Measurements from ENCODE around the gene TGM6. TPM values are rescaled to one million over a fixed set of nuclear protein-coding genes. Genes with fewer than 3 reads are reported as not detected.

Gene TGM6
- total RNA-seq, 1 experiment from 2014 or later: not detected

DNA sequence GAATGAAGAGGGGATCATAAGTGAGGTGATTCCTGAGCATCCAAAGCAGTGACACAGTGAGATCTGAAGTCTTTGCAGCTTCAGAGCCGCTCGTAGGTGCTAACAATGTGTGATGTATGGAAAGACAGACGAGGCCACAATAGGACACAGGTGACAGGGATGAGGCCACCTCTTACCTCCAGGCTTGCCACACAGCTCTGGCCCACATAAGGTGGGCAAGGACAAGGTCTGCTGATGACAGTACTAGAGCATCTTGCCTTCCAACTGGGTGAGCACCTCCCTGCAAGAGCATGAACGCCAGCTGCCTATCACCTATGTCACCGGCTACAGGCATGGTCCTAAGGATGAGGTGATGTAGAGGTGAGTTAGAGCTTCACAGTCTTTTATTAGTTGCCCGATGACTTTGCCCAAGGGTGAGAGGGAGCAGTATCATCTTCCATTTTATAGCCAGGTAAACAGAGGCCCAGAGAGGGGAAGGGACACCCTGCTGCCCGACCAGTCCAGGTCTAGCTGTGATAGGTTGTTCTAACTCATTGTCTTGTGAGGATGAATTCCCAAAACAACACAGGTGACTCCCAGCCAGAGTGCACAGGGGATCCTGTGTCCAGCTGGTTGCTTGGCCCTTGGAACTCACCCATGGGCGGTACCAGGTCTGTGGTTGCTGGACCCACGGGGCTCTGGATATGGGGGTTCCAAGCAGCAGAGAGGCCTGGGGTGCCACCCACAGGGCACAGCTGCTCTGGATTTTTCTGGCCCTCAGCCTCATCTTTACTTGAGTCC lies 6.2 kb upstream of the TGM6 start:
- Histone ChIP-seq H3K4ac (ENCODE audit: low read depth, low read length) (no peak overlapping the region), H2BK120ac (ENCODE audit: low read depth, low read length, poor library complexity, severe bottlenecking) (no peak overlapping the region), H3K79me1 (ENCODE audit: insufficient read depth, low read depth, low read length, poor library complexity, severe bottlenecking) (no peaks in the 10 kb centered on the region), H2AFZ (ENCODE audit: low read length) (no peak overlapping the region), H2AK5ac (ENCODE audit: insufficient read length, low read length) (no peak overlapping the region), H3K56ac (ENCODE audit: insufficient read length, low read depth, low read length) (no peak overlapping the region), H3K79me2 (ENCODE audit: insufficient read depth, low read length) (no peaks in the 10 kb centered on the region), H4K5ac (ENCODE audit: insufficient read length, low read depth, low read length) (no peak overlapping the region), H3T11ph (ENCODE audit: low read length) (no peak overlapping the region), H3K14ac (ENCODE audit: insufficient read depth, low read length) (no peak overlapping the region), H2BK20ac (ENCODE audit: low read depth, low read length, poor library complexity, severe bottlenecking) (no peak overlapping the region), H4K8ac (replicated peaks; ENCODE audit: insufficient read length, low read depth, low read length) (no peak overlapping the region), H2BK15ac (ENCODE audit: low read depth, low read length) (no peak overlapping the region), H2BK12ac (ENCODE audit: insufficient read length, low read depth, low read length) (no peak overlapping the region), H4K91ac (ENCODE audit: insufficient read length, low read depth, low read length) (no peak overlapping the region), H3K9me3 (ENCODE audit: control insufficient read depth, low read depth, low read length) (no peaks in the 10 kb centered on the region), H3K4me2 (ENCODE audit: insufficient read depth, insufficient read length, low read length) (no peak overlapping the region), H3K27me3 (ENCODE audit: insufficient read depth, low read length) (no peaks in the 10 kb centered on the region), H3K4me1 (ENCODE audit: insufficient read depth, low read length) (0 out of 2 replicates have a peak, but pooled peaks cover under 1% of the 10 kb centered on the region), H3K27ac (ENCODE audit: insufficient read length, low read depth, low read length) (no peak overlapping the region), H4K20me1 (ENCODE audit: control insufficient read depth, insufficient read depth, insufficient read length) (no peaks in the 10 kb centered on the region), H3K18ac (ENCODE audit: insufficient read length, low read depth, low read length) (no peak overlapping the region), H3K23ac (ENCODE audit: insufficient read length, low read depth, low read length) (no peak overlapping the region), H3K9ac (ENCODE audit: extremely low read depth, insufficient read length, low read length) (no peak overlapping the region), H2BK5ac (ENCODE audit: insufficient read length, low read length) (no peak overlapping the region), H3K23me2 (ENCODE audit: insufficient read length, low read depth, low read length, poor library complexity, severe bottlenecking) (no peaks in the 10 kb centered on the region)
- Mint-ChIP-seq H3K4me1 (peaks cover 4 to 5% of the 10 kb centered on the region in 2 experiments), H3K9me3 (no peaks in the 10 kb centered on the region), H3K27me3 (ENCODE audit: low read depth) (peaks cover 6% of the 10 kb centered on the region), H3K27ac (peak overlapping the region in 1 of 3 experiments; percentile 50; a peak in 1 of 7 replicates), H3K36me3 (ENCODE audit: insufficient read depth in 1 of 3, low read depth in 3 of 3) (no peaks in the 10 kb centered on the region), H3K4me3 (no peak overlapping the region)
- WGBS (ENCODE audit: extremely low coverage, insufficient read length, low lambda C conversion rate): no CpG with 5 or more reads among the region's 9 CpGs
- TF ChIP-seq, protein P1, sequence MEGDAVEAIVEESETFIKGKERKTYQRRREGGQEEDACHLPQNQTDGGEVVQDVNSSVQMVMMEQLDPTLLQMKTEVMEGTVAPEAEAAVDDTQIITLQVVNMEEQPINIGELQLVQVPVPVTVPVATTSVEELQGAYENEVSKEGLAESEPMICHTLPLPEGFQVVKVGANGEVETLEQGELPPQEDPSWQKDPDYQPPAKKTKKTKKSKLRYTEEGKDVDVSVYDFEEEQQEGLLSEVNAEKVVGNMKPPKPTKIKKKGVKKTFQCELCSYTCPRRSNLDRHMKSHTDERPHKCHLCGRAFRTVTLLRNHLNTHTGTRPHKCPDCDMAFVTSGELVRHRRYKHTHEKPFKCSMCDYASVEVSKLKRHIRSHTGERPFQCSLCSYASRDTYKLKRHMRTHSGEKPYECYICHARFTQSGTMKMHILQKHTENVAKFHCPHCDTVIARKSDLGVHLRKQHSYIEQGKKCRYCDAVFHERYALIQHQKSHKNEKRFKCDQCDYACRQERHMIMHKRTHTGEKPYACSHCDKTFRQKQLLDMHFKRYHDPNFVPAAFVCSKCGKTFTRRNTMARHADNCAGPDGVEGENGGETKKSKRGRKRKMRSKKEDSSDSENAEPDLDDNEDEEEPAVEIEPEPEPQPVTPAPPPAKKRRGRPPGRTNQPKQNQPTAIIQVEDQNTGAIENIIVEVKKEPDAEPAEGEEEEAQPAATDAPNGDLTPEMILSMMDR (conservative IDR thresholded peaks at IDR 0.05): no peak
- DNase-seq: no peak

Data from H9 (cell line).